Heart left ventricle (tissue), 16 donors: ENCODE data around the gene EXOC5. TPM values are rescaled to one million over a fixed set of nuclear protein-coding genes. Genes with fewer than 3 reads are reported as not detected.

Source experiments
- ATAC-seq, 4 donors: fragments of 200-7000 bp; cut with Tn5 transposase; one replicate each; pipeline ENCODE4 v1.9.1; 2020 to 2022; ENCODE audit warnings: moderate library complexity in 4 of 4, mild to moderate bottlenecking in 3 of 4, moderate number of reproducible peaks in 1 of 4
- DNase-seq, 5 donors: peaks; one replicate each; pipeline ENCODE4 v3.0.0-alpha.2; 2020
- H3K27ac ChIP-seq, 12 donors: fragments of 200-600 bp; sonication (generic) in 4 of 12; one replicate each; pipeline versions ENCODE4 v1.5.0 to v1.8.0; 2016 to 2022; ENCODE audit warnings: mild to moderate bottlenecking in 2 of 12
- H3K27me3 ChIP-seq, 9 donors: fragments of 200-600 bp; sonication (generic) in 2 of 9; one replicate each; pipeline versions ENCODE4 v1.5.1 to v1.8.0; 2016 to 2022; ENCODE audit warnings: mild to moderate bottlenecking in 3 of 9
- H3K36me3 ChIP-seq, 9 donors: fragments of 200-600 bp; sonication (generic) in 2 of 9; one replicate each; pipeline versions ENCODE4 v1.5.0 to v1.8.0; 2018 to 2022; ENCODE audit warnings: mild to moderate bottlenecking in 2 of 9
- H3K4me1 ChIP-seq, 12 donors: fragments of 200-600 bp; sonication (generic) in 4 of 12; one replicate each; pipeline versions ENCODE4 v1.5.0 to v1.8.0; 2016 to 2022; ENCODE audit warnings: mild to moderate bottlenecking in 3 of 12
- H3K4me3 ChIP-seq, 12 donors: fragments of 200-600 bp; sonication (generic) in 4 of 12; one replicate each; pipeline versions ENCODE4 v1.5.0 to v1.8.0; 2017 to 2022; ENCODE audit warnings: mild to moderate bottlenecking in 9 of 12, moderate library complexity in 4 of 12
- H3K9me3 ChIP-seq, 12 donors: fragments of 200-600 bp; sonication (generic) in 4 of 12; one replicate each; pipeline versions ENCODE4 v1.5.0 to v1.8.0; 2016 to 2022; ENCODE audit warnings: mild to moderate bottlenecking in 1 of 12
- POLR2A ChIP-seq, 2 donors: fragments of 450-650 bp; IDR thresholded peaks; one replicate each; pipeline ENCODE4 v1.6.1; 2017; ENCODE audit warnings: antibody characterized with exemption in 2 of 2, mild to moderate bottlenecking in 2 of 2, moderate library complexity in 2 of 2
- WGBS, 4 donors: extraction: QIAGEN DNeasy Blood & Tissue Kit in 2 of 4; methylation state at CpG; one replicate each; pipeline versions ENCODE4 v1.1.5 to v1.1.7; 2013 to 2018; 5-methylcytosine and 5-hydroxymethylcytosine counted together
- intact Hi-C, 10 donors: fragments of 100-400 bp; cut with DNase I; formaldehyde crosslinking; loops; one replicate each; pipeline versions ENCODE4 v1.11.1 to v1.14.2; 2022
- long read RNA-seq, 3 donors: library from polyadenylated mRNA; unstranded; transcript quantifications; one replicate each; pipeline ENCODE4 v2.0.0, GENCODE V29; 2020 to 2021
- polyA plus RNA-seq, 2 donors: library from polyadenylated mRNA; stranded (reverse); fragments of 200-250 nt; gene quantifications; one replicate each; pipeline ENCODE4 v1.2.3, GENCODE V29; 2013
- total RNA-seq, 9 donors: library from RNA; depleted of rRNA in 2 of 9; stranded (reverse); fragments of >200 nt in 2 of 9; fragmentation: NEBNext Ultra II Directional in 3 of 9; extraction: Animal tissue kit (Norgen Biotek cat#: 25700) in 3 of 9; gene quantifications; one replicate each; pipeline versions ENCODE4 v1.1.0 to v1.2.4, GENCODE V29; 2016 to 2023
- TF ChIP-seq, protein P1 (sequence below), 12 donors: fragments of 200-600 bp; sonication (generic) in 4 of 12; IDR thresholded peaks; one replicate each; pipeline versions ENCODE4 v1.5.0 to v1.8.0; 2018 to 2022; ENCODE audit warnings: antibody characterized with exemption in 12 of 12, mild to moderate bottlenecking in 5 of 12
- donor health status: ischemic (EF 13 %, LVEDD 7.1; RV severe dilation, severe dysfunction).
- donor health status: healthy with polysubstance abuse.
- donor health status: DM: no; HTN: yes; CAD: no.
- donor health status: DM: no; HTN: no; CAD: no.
- donor health status: ischemic (EF 25% LVEDD 6.9; RV normal size, moderate dysfunction).
- donor health status: ischemic (EF 25% LVEDD 5.7; RV mildly dilated, moderate dysfunction).
- donor health status: healthy.
- donor health status: DM: yes; HTN: yes; CAD: no.
- donor health status: ischemic (EF 35%, LVEDD 5.7; RV mildly dilated, moderate dysfunction).
- donor health status: nonischemic (EF 11% LVEDD 7.7; RV severe dilation, severe dysfunction).
- donor health status: DM: yes; HTN: yes; CAD: no.
- donor health status: PGD.
- donor health status: ischemic (EF 29% LVEDD 5.4; RV normal size, mild dysfunction).
- donor health status: nonischemic (EF 23%, LVEDD 6.1; RV moderate dilation, normal function).

EXOC5 gene, protein sequence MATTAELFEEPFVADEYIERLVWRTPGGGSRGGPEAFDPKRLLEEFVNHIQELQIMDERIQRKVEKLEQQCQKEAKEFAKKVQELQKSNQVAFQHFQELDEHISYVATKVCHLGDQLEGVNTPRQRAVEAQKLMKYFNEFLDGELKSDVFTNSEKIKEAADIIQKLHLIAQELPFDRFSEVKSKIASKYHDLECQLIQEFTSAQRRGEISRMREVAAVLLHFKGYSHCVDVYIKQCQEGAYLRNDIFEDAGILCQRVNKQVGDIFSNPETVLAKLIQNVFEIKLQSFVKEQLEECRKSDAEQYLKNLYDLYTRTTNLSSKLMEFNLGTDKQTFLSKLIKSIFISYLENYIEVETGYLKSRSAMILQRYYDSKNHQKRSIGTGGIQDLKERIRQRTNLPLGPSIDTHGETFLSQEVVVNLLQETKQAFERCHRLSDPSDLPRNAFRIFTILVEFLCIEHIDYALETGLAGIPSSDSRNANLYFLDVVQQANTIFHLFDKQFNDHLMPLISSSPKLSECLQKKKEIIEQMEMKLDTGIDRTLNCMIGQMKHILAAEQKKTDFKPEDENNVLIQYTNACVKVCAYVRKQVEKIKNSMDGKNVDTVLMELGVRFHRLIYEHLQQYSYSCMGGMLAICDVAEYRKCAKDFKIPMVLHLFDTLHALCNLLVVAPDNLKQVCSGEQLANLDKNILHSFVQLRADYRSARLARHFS
- 10 to 100 TPM; 27.7 to 74.8 (median 53.0) TPM for total RNA-seq
- polyA plus RNA-seq: 10 to 100 TPM in 1 of 2 donors, 1 to 10 TPM in 1; 6.1 to 36.4 TPM
- long read RNA-seq, donor 1, full-length matches to known transcripts: 32 of 44 reads
- long read RNA-seq, donor 1, partial matches to known transcripts: 8 of 44 reads
- long read RNA-seq, donor 1, other reads (novel, unspliced or antisense): 4 of 44 reads
- long read RNA-seq, donor 2, full-length matches to known transcripts: 69 of 98 reads
- long read RNA-seq, donor 2, partial matches to known transcripts: 20 of 98 reads
- long read RNA-seq, donor 2, other reads (novel, unspliced or antisense): 9 of 98 reads
- long read RNA-seq, donor 3, full-length matches to known transcripts: 35 of 48 reads
- long read RNA-seq, donor 3, partial matches to known transcripts: 6 of 48 reads
- long read RNA-seq, donor 3, other reads (novel, unspliced or antisense): 7 of 48 reads

DNA sequence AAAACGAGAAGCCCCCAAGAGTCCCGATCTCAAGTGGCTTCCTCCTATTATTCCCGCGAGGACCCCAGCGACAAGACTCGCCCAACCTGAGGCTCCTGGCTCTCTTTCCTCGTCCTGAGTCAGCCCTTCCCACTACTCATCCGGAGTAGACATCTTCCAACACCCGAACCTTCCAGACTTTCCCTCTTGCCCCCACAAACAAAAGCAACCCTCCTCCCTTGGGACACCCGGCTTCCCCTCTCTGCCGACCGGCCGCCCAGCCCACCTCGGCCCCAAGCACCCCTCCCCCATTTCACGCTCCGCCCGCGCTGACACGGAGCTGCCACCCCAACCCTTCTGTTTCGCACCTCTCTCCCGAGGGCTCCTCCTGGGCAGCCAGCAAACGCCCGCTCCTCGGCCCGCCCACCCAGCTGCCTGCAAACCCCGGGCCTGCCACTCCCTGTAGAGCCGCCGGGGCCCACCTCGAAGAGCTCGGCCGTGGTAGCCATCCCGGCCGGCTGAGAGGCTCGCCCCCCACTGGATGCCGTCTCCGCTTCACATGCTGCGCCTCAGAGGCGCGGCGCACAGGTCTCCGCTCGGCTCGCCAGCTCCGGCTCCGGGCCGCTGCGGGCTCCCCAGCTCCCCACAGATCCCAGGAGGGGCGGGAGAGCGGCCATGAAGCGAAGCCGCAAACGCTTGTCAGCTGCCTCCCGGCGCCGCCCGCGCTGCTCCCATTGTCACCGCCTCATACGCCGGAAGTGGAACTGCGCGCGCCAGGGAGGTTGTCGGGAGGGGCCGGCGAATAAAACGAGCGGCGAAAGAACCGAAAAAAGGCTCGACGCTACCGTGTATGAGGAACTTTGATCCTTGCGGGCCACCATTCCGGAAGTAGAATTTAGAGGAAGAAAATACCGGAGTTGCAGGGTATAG, at the start of gene EXOC5, which contains the start of gene AP5M1:
TSS of gene EXOC5 (minus strand) at position 745 of the 909 bp plus-strand sequence. CDS start at position 488, 257 bp downstream.
TSS of gene AP5M1 (plus strand) at position 811 of the 909 bp plus-strand sequence. CDS start 344 bp downstream, outside the sequence.
- no peak for TF ChIP-seq POLR2A (IDR thresholded peaks at IDR 0.05)
- TF ChIP-seq, protein P1, sequence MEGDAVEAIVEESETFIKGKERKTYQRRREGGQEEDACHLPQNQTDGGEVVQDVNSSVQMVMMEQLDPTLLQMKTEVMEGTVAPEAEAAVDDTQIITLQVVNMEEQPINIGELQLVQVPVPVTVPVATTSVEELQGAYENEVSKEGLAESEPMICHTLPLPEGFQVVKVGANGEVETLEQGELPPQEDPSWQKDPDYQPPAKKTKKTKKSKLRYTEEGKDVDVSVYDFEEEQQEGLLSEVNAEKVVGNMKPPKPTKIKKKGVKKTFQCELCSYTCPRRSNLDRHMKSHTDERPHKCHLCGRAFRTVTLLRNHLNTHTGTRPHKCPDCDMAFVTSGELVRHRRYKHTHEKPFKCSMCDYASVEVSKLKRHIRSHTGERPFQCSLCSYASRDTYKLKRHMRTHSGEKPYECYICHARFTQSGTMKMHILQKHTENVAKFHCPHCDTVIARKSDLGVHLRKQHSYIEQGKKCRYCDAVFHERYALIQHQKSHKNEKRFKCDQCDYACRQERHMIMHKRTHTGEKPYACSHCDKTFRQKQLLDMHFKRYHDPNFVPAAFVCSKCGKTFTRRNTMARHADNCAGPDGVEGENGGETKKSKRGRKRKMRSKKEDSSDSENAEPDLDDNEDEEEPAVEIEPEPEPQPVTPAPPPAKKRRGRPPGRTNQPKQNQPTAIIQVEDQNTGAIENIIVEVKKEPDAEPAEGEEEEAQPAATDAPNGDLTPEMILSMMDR (IDR thresholded peaks at IDR 0.05): peak in 1 of 12 donors; percentile 5
- ATAC-seq (peak; percentile 94 to 98 (median 96)), DNase-seq (peak; percentile 93 to 95 (median 94))
- Histone ChIP-seq H3K4me1 (peaks cover 0 to 59% (median 48%) of the 10 kb centered on the region in 12 donors), H3K4me3 (peak within 1 kb of the TSS; percentile 70 to 95 (median 78)), H3K9me3 (no peaks in the 10 kb centered on the region), H3K36me3 (peaks cover 0 to 8% (median 0%) of the 10 kb centered on the region in 9 donors), H3K27ac (peak within 1 kb of the TSS; percentile 82 to 98 (median 96)), H3K27me3 (no peaks in the 10 kb centered on the region)
- intact Hi-C loops: loop anchor here in 1 of 10 donors (10.0 kb wide), 1 partner anchor 126 kb away; the partner anchor contains the start of gene NAA30
- 0% methylated on average over 56 to 76 of the region's 76 CpGs for WGBS, 4 donors

DNA sequence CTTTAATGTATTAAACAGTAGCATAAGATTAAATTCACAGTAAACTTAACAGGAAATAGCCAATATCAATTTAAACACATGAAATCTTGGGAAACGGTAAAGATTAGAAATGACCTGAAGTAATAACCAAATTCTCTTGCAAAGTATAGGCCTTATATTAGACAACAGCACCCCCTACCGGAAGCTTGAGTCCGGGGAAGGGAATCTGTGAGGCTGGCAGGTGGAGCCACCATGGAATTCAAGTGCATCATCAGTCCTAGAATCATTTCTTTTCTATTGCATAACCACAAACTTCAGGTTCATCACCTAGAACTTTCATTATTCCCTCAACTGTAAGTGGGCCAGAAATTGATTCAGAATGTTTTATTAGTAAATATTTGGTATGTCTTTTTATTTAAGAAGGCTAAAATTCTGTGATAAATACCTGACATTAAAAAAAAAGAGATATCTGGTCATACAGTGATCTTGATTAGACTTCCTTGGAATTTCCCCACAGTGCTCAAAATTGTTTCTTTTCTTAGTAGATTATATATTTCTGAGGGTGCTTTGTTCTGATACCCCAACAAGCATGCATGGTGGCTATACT, 48.6 kb upstream of the EXOC5 start:
- H3K27me3 ChIP-seq: peaks cover 0 to 19% (median 0%) of the 10 kb centered on the region in 9 donors
- WGBS, 4 donors: 0 to 4% (median 0%) methylated on average over 3 of the region's 3 CpGs
- no peak overlapping the region for H3K27ac ChIP-seq
- intact Hi-C loops: loop anchor here (1.0 to 10.0 kb wide), 7 partner anchors 633 to 830 kb away; no protein-coding TSS in a partner anchor
- no peaks in the 10 kb centered on the region for H3K36me3 ChIP-seq
- ATAC-seq: peak in 2 of 4 donors; percentile 60 to 62
- H3K4me1 ChIP-seq: no peaks in the 10 kb centered on the region
- DNase-seq: peak; percentile 45 to 59 (median 54)
- TF ChIP-seq, protein P1 (IDR thresholded peaks at IDR 0.05): peak; percentile 71 to 91 (median 84)
- TF ChIP-seq POLR2A (IDR thresholded peaks at IDR 0.05): no peak
- H3K4me3 ChIP-seq: no peak overlapping the region
- no peaks in the 10 kb centered on the region for H3K9me3 ChIP-seq

DNA sequence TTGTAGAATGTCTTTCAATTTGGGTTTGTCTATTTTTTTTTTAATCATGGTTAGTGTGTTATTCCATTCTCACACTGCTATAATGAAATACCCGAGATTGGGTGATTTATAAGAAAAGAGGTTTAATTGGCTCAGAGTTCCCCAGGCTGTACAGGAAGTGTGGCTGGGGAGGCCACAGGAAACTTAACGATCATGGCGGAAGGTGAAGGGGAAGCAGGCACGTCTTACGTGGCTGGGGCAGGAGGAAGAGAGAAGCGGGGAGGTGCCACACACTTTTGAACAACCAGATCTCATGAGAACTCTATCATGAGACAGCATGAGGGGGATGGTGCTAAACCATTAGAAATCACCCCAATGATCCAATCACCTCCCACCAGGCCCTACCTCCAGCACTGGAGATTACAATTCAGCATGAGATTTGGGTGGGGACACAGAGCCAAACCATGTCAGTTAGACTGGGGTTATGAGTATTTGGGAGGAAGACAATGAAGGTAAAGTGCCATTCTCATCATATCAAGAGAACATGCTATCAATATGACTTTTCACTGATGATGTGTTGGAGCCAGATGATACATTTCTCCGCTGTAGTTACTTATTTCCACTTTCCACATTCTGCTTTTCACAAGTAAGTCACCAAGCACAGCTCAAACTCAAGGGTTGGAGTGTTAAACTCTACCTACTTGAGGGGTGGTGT, 45.8 kb upstream of the EXOC5 start:
- peaks cover 0 to 7% (median 0%) of the 10 kb centered on the region in 9 donors for H3K27me3 ChIP-seq
- H3K4me1 ChIP-seq: no peaks in the 10 kb centered on the region
- WGBS, 4 donors: 52 to 61% (median 57%) methylated on average over 7 of the region's 7 CpGs
- H3K27ac ChIP-seq: no peak overlapping the region
- intact Hi-C loops: loop anchor here in 7 of 10 donors (5.0 to 10.0 kb wide), 4 partner anchors 630 to 827 kb away; no protein-coding TSS in a partner anchor
- no peak for TF ChIP-seq POLR2A (IDR thresholded peaks at IDR 0.05)
- TF ChIP-seq, protein P1 (IDR thresholded peaks at IDR 0.05): no peak
- H3K36me3 ChIP-seq: no peaks in the 10 kb centered on the region
- ATAC-seq: no peak
- no peaks in the 10 kb centered on the region for H3K9me3 ChIP-seq
- no peak overlapping the region for H3K4me3 ChIP-seq
- DNase-seq: no peak
